GM12864 (cell line): ENCODE results near the gene ZEB2.

ENCODE experiments used
- DNase-seq: peaks from one replicate; pipeline ENCODE4 v3.0.0-alpha.2; 2011; ENCODE audit warnings: low read depth
- H3K4me3 ChIP-seq: 2 replicates; pipeline ENCODE4 v1.5.1; 2011; ENCODE audit warnings: mild to moderate bottlenecking, low read depth, low read length, control low read depth
- CTCF ChIP-seq: IDR thresholded peaks from 2 replicates; pipeline ENCODE4 v1.5.1; 2011; ENCODE audit warnings: low read depth, mild to moderate bottlenecking, moderate library complexity, low read length, control low read depth, inconsistent platforms; ENCODE audit errors: missing control alignments

ZEB2 gene

DNA sequence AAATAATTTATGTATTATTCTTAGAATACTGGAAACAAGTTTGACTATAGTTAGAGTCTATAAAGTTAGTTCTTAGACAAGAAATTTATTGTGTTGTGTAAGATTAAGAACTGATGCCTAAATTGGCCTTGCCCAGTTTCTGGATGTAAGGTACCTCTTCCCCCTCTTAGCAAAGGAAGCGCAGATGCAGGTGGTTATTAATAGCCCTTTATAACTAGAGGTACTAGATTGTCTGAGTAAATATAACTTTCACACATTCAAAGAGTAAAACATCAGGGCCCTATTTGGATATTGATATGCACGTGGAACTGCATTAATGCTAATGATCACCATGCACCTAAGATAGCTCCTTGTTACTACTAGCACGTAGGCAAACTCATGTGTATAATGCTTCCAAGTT is 100.7 kb downstream of the ZEB2 start:
- H3K4me3 ChIP-seq = no peak overlapping the region
- DNase-seq = no peak
- TF ChIP-seq CTCF = no peak

DNA sequence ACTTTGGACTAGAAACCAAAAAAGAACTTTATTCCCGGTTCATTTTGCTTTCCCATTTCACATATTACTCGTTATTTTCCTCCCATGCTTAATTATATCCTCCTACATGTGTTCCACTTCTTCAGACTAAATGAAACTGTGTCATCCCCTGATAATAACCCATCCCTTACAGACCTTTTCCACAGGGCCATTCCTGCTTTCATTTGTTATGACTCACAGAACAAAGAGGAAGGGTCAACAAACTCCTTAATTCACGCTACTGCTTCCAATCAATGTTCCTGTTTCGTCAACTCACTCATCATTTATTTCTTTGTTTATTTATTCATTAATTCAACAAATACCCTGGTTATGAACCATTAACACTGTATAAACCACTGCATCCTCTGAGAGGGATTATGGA is 104.5 kb downstream of the ZEB2 start:
- TF ChIP-seq CTCF = no peak
- no peak for DNase-seq
- H3K4me3 ChIP-seq = no peak overlapping the region

DNA sequence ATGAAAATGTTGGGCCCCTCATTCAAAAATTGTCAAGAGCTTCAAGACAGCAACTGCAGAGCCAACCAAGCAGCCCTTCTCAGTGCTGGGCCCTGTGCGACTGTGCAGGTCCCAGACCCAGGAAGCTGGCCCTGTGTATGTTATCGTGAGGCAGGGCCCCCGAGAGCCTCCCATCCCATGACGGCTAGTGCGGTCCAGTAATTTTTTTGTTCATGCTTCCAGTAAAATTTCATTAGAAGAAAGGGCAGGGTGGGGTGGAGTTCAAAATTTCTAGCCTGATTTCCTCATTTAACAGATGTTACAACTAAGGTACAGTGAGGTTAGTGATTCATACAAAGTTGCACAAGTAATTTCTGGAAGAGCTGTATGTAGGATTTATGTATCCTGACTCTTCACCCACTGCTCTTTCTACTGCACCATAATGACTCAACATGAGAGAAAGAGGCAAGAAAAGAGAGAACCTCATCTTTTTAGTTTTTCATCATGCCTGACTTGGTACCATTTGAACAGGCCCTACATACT is 105.5 kb downstream of the ZEB2 start:
- no peak for TF ChIP-seq CTCF
- no peak overlapping the region for H3K4me3 ChIP-seq
- DNase-seq = peak; percentile 8

- DNase-seq = no peak
- H3K4me3 ChIP-seq = no peak overlapping the region
- no peak for TF ChIP-seq CTCF
Measured at GRCh38 chr2:144412709-144413108, 107.2 kb downstream of the ZEB2 start.

- DNase-seq = no peak
- H3K4me3 ChIP-seq = no peak overlapping the region
- TF ChIP-seq CTCF = no peak
Measured at GRCh38 chr2:144411473-144411872, 108.4 kb downstream of the ZEB2 start.

GRCh38 chr2:144409241-144409640 is 110.7 kb downstream of the ZEB2 start:
- H3K4me3 ChIP-seq = no peak overlapping the region
- no peak for DNase-seq
- TF ChIP-seq CTCF = no peak

GRCh38 chr2:144407262-144407661 is 112.7 kb downstream of the ZEB2 start:
- no peak for TF ChIP-seq CTCF
- DNase-seq = no peak
- H3K4me3 ChIP-seq = no peak overlapping the region
